Measurements from ENCODE around the gene ST6GAL1. TPM values are rescaled to one million over a fixed set of nuclear protein-coding genes. Genes with fewer than 3 reads are reported as not detected.
"Not testable (repeated sequence)": the region's sequence is repeated elsewhere in the genome, so short reads cannot be mapped to it uniquely, and the experiment has no call there.

Gene ST6GAL1
- total and polyA plus RNA-seq, 2 of the 8 experiments (the other 6 are each of a cell fraction or from before 2014, with no cell fraction given) = 62.8 to 80.9 TPM

GRCh38 chr3:187022403-187023029 is 92.2 kb downstream of the ST6GAL1 start (continued):
- TF ChIP-seq, protein P1, sequence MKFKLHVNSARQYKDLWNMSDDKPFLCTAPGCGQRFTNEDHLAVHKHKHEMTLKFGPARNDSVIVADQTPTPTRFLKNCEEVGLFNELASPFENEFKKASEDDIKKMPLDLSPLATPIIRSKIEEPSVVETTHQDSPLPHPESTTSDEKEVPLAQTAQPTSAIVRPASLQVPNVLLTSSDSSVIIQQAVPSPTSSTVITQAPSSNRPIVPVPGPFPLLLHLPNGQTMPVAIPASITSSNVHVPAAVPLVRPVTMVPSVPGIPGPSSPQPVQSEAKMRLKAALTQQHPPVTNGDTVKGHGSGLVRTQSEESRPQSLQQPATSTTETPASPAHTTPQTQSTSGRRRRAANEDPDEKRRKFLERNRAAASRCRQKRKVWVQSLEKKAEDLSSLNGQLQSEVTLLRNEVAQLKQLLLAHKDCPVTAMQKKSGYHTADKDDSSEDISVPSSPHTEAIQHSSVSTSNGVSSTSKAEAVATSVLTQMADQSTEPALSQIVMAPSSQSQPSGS (IDR thresholded peaks at IDR 0.05; ENCODE audit: low read length) = no peak
- no peak for TF ChIP-seq SIRT6 (IDR thresholded peaks at IDR 0.05; ENCODE audit: low read length)
- no peak for TF ChIP-seq CEBPB (IDR thresholded peaks at IDR 0.05; ENCODE audit: low read depth, low read length)
- no peak for TF ChIP-seq USF2 (IDR thresholded peaks at IDR 0.05; ENCODE audit: low read length)
- no peak for TF ChIP-seq RNF2 (IDR thresholded peaks at IDR 0.05; ENCODE audit: borderline replicate concordance, low read depth, low read length, missing control alignments, poor library complexity, severe bottlenecking)
- no peak for TF ChIP-seq CTBP2 (IDR thresholded peaks at IDR 0.05; ENCODE audit: borderline replicate concordance, insufficient read depth, insufficient read length, low read length)

- H3K4me1 ChIP-seq (replicated peaks in 1 of 4; ENCODE audit: control insufficient read depth in 3 of 4, insufficient read depth in 4 of 4, low read length in 3 of 4); H4K20me1 ChIP-seq (replicated peaks in 1 of 2; ENCODE audit: control insufficient read depth in 1 of 2, insufficient read depth in 2 of 2, low read length in 2 of 2); H2BK12ac ChIP-seq (ENCODE audit: low read depth, low read length); H3K14ac ChIP-seq (ENCODE audit: insufficient read length); H2BK120ac ChIP-seq (replicated peaks; ENCODE audit: low read depth, low read length); H3K9ac ChIP-seq (replicated peaks in 1 of 4; ENCODE audit: extremely low read depth in 1 of 4, low read depth in 3 of 4, low read length in 3 of 4); H2BK15ac ChIP-seq (ENCODE audit: low read length); H3K23ac ChIP-seq (ENCODE audit: insufficient read length); DNase-seq (ENCODE audit: low read depth in 1 of 2, low spot score in 2 of 2); H3K27ac ChIP-seq (ENCODE audit: low read depth, low read length); FAIRE-seq; H3K4ac ChIP-seq (replicated peaks; ENCODE audit: insufficient read length, low read depth, low read length); H2AK5ac ChIP-seq (ENCODE audit: low read depth, low read length); H3K27me3 ChIP-seq (replicated peaks in 1 of 4; ENCODE audit: control insufficient read depth in 3 of 4, extremely low read depth in 1 of 4, insufficient read depth in 3 of 4, low read length in 3 of 4); H3K18ac ChIP-seq (ENCODE audit: extremely low read depth, low read length); H3K56ac ChIP-seq (replicated peaks; ENCODE audit: insufficient read length, low read depth, low read length); H4K8ac ChIP-seq (ENCODE audit: extremely low read depth, insufficient read depth, low read length); POLR2A ChIA-PET (ENCODE audit: partially characterized antibody); H2BK5ac ChIP-seq (ENCODE audit: low read depth, low read length); H3K4me2 ChIP-seq (ENCODE audit: insufficient read depth in 1 of 2, low read depth in 2 of 2, low read length in 2 of 2); H3K79me1 ChIP-seq (ENCODE audit: low read depth, low read length); H2AFZ ChIP-seq (ENCODE audit: low read length); H3K23me2 ChIP-seq (ENCODE audit: low read depth, low read length); H4K5ac ChIP-seq (ENCODE audit: insufficient read length, low read depth, low read length); H4K91ac ChIP-seq (replicated peaks; ENCODE audit: insufficient read length, low read length); CTCF ChIA-PET (ENCODE audit: partially characterized antibody); H3K4me3 ChIP-seq (ENCODE audit: extremely low read depth in 1 of 4, insufficient read depth in 2 of 4, low read depth in 3 of 4, low read length in 4 of 4); H3K36me3 ChIP-seq (ENCODE audit: control insufficient read depth in 2 of 4, insufficient read depth in 4 of 4, low read length in 3 of 4); H3K9me3 ChIP-seq (ENCODE audit: insufficient read depth in 2 of 2, low read depth in 1 of 2, low read length in 1 of 2); H2BK20ac ChIP-seq (ENCODE audit: low read length): not testable (repeated sequence)
- peaks cover 0 to 32% of the 10 kb centered on the region in 2 experiments; a peak in 1 of 4 replicates for H3K79me2 ChIP-seq (ENCODE audit: control insufficient read depth in 1 of 2, insufficient read depth in 2 of 2, low read length in 2 of 2)
- 43% methylated on average over 2 of the region's 2 CpGs; no CpG with 5 or more reads in 1 of the 2 experiments for WGBS, 2 experiments (ENCODE audit: extremely low coverage in 1 of 2, insufficient coverage in 1 of 2, insufficient read length in 1 of 2, insufficient replicate concordance in 2 of 2, low coverage in 1 of 2, low lambda C conversion rate in 2 of 2, missing lambda C conversion rate in 1 of 2)
These were observed 93.0 kb downstream of the ST6GAL1 start for GRCh38 chr3:187023340-187023739.

Data from H1 (cell line).